PC-9 (cell line): ENCODE results near the gene CCDC66. TPM values are rescaled to one million over a fixed set of nuclear protein-coding genes. Genes with fewer than 3 reads are reported as not detected.

Experiments
- BruUV-seq: library from RNA; stranded (reverse); fragments of 400-500 nt; replicated peaks from 2 replicates; lab custom pipeline; 2021; lab: Mats Ljungman, UMichigan
- CTCF ChIA-PET: fragments of 300-600 bp; sonication (Branson Sonifier 250); formaldehyde crosslinking; loops from one replicate; lab custom pipeline; 2022; ENCODE audit warnings: antibody characterized with exemption; lab: Charles Lee
- POLR2A ChIA-PET: fragments of 300-600 bp; sonication (Branson Sonifier 250); formaldehyde crosslinking; loops from one replicate; lab custom pipeline; 2022; ENCODE audit warnings: antibody characterized with exemption; ENCODE audit not compliant: unreplicated experiment; lab: Charles Lee
- DNase-seq, 2 experiments: peaks; one replicate each; pipeline versions ENCODE4 v3.0.0 to v3.0.0-alpha.2; 2015 to 2022; ENCODE audit warnings: mixed read lengths in 1 of 2
- H2AFZ ChIP-seq: fragments of 200-600 bp; sonication (generic); 2 replicates; pipeline ENCODE4 v1.8.1; 2017; ENCODE audit warnings: antibody characterized with exemption
- H3F3A ChIP-seq: fragments of 200-600 bp; sonication (generic); 2 replicates; pipeline ENCODE4 v1.8.1; 2017; ENCODE audit warnings: antibody characterized with exemption, mild to moderate bottlenecking, low read depth; ENCODE audit not compliant: insufficient read depth
- H3K27ac ChIP-seq: fragments of 200-600 bp; sonication (generic); 2 replicates; pipeline ENCODE4 v1.6.1; 2016; ENCODE audit warnings: mixed run types
- H3K27me3 ChIP-seq: fragments of 200-600 bp; sonication (generic); 2 replicates; pipeline ENCODE4 v1.6.1; 2016; ENCODE audit warnings: low read depth, mixed run types; ENCODE audit not compliant: insufficient read depth
- H3K36me3 ChIP-seq: fragments of 200-600 bp; sonication (generic); 2 replicates; pipeline ENCODE4 v1.6.1; 2016; ENCODE audit warnings: low read depth, mixed run types
- H3K4me1 ChIP-seq: fragments of 200-600 bp; sonication (generic); replicated peaks from 2 replicates; pipeline ENCODE4 v1.6.1; 2016; ENCODE audit warnings: mixed run types; ENCODE audit not compliant: insufficient read depth
- H3K4me2 ChIP-seq: fragments of 200-600 bp; sonication (generic); 2 replicates; pipeline ENCODE4 v1.6.1; 2017; ENCODE audit warnings: mixed run types
- H3K4me3 ChIP-seq: fragments of 200-600 bp; sonication (generic); 2 replicates; pipeline ENCODE4 v1.6.1; 2016; ENCODE audit warnings: mixed run types
- H3K79me2 ChIP-seq: fragments of 200-600 bp; sonication (generic); 2 replicates; pipeline ENCODE4 v1.6.1; 2017; ENCODE audit warnings: low read depth, mixed run types
- H3K9me2 ChIP-seq: fragments of 200-600 bp; sonication (generic); 2 replicates; pipeline ENCODE4 v1.8.1; 2017; ENCODE audit warnings: mild to moderate bottlenecking; ENCODE audit not compliant: insufficient read depth
- H3K9me3 ChIP-seq: fragments of 200-600 bp; sonication (generic); 2 replicates; pipeline ENCODE4 v1.8.1; 2016; ENCODE audit warnings: low read depth; ENCODE audit not compliant: insufficient read depth
- H4K20me1 ChIP-seq: fragments of 200-600 bp; sonication (generic); 2 replicates; pipeline ENCODE4 v1.8.1; 2017; ENCODE audit not compliant: insufficient read depth
- CTCF ChIP-seq: fragments of 200-600 bp; sonication (generic); conservative IDR thresholded peaks from 2 replicates; pipeline ENCODE4 v1.6.1; 2017; ENCODE audit warnings: mixed run types, antibody characterized with exemption, mild to moderate bottlenecking, moderate library complexity
- EZH2 ChIP-seq: fragments of 200-600 bp; sonication (generic); IDR thresholded peaks from 2 replicates; pipeline ENCODE4 v1.8.0; 2017; ENCODE audit warnings: antibody characterized with exemption, low read depth
- intact Hi-C: fragments of 100-400 bp; cut with micrococcal nuclease; formaldehyde crosslinking; loops from one replicate; pipeline ENCODE4 v1.10.0; 2022; ENCODE audit not compliant: unreplicated experiment
- total RNA-seq: library from RNA; stranded (reverse); gene quantifications from 2 replicates; pipeline ENCODE4 v1.2.3, GENCODE V29; 2021

The CCDC66 gene
- total RNA-seq, 1 experiment from 2014 or later: 22.3 TPM

- intact Hi-C loops: no loop called here
- no TSS peak for BruUV-seq
- POLR2A ChIA-PET: no interaction called here
Measured at GRCh38 chr3:56590814-56591213, 33.8 kb downstream of the CCDC66 start.

GRCh38 chr3:56591262-56591661 lies 34.3 kb downstream of the CCDC66 start:
- Histone ChIP-seq H3K9me3 (no peaks in the 10 kb centered on the region), H4K20me1 (no peaks in the 10 kb centered on the region), H2AFZ (no peak overlapping the region), H3K4me3 (no peak overlapping the region), H3F3A (no peaks in the 10 kb centered on the region), H3K4me1 (0 out of 2 replicates have a peak, but pooled peaks cover 12% of the 10 kb centered on the region), H3K4me2 (no peak overlapping the region), H3K79me2 (no peaks in the 10 kb centered on the region), H3K27me3 (no peaks in the 10 kb centered on the region), H3K9me2 (no peaks in the 10 kb centered on the region), H3K36me3 (no peaks in the 10 kb centered on the region), H3K27ac (0 out of 2 replicates have a peak overlapping the region, but pooled peaks have one; percentile 19)
- DNase-seq: no peak
- no TSS peak for BruUV-seq
- ChIA-PET POLR2A (no interaction called here), CTCF (no interaction called here)
- intact Hi-C loops: no loop called here
- TF ChIP-seq CTCF (no peak), EZH2 (no peak)

More at GRCh38 chr3:56590814-56591213, 33.8 kb downstream of the CCDC66 start:
- Histone ChIP-seq H4K20me1 (no peaks in the 10 kb centered on the region), H3K27me3 (no peaks in the 10 kb centered on the region), H3K36me3 (no peaks in the 10 kb centered on the region), H3K4me3 (no peak overlapping the region), H3K4me2 (no peak overlapping the region), H3K9me2 (no peaks in the 10 kb centered on the region), H2AFZ (no peak overlapping the region), H3K79me2 (no peaks in the 10 kb centered on the region), H3K27ac (peak overlapping the region; percentile 19; the same call in 1 of the 2 replicates), H3K4me1 (0 out of 2 replicates have a peak, but pooled peaks cover 12% of the 10 kb centered on the region), H3F3A (no peaks in the 10 kb centered on the region), H3K9me3 (no peaks in the 10 kb centered on the region)
- TF ChIP-seq EZH2 (no peak), CTCF (no peak)
- CTCF ChIA-PET: no interaction called here
- peak; percentile 5 to 68 for DNase-seq

- CTCF ChIA-PET: no interaction called here
- H2AFZ ChIP-seq: no peak overlapping the region
- H3K4me3 ChIP-seq: no peak overlapping the region
- no TSS peak for BruUV-seq
- no peaks in the 10 kb centered on the region for H3K9me2 ChIP-seq
- H3K36me3 ChIP-seq: no peaks in the 10 kb centered on the region
- no peaks in the 10 kb centered on the region for H3K79me2 ChIP-seq
- no peak overlapping the region for H3K27ac ChIP-seq
- H4K20me1 ChIP-seq: no peaks in the 10 kb centered on the region
- 0 out of 2 replicates have a peak, but pooled peaks cover 12% of the 10 kb centered on the region for H3K4me1 ChIP-seq
- no peaks in the 10 kb centered on the region for H3K9me3 ChIP-seq
- TF ChIP-seq CTCF: no peak
- POLR2A ChIA-PET: no interaction called here
- no peaks in the 10 kb centered on the region for H3F3A ChIP-seq
- no peaks in the 10 kb centered on the region for H3K27me3 ChIP-seq
- intact Hi-C loops: no loop called here
- DNase-seq: no peak
- no peak overlapping the region for H3K4me2 ChIP-seq
Measured at GRCh38 chr3:56593455-56594158, 36.6 kb downstream of the CCDC66 start.
